NCI-H2227 (cell line): ENCODE measurements around the gene VENTX.
A peak's percentile ranks its signal among the peaks of the same experiment; 100 is the strongest.
"Not testable (repeated sequence)": the region's sequence is repeated elsewhere in the genome, so short reads cannot be mapped to it uniquely, and the experiment has no call there.

Source experiments
- DNase-seq: peaks from one replicate; lab custom pipeline; 2025; ENCODE audit not compliant: unreplicated experiment; lab: John Stamatoyannopoulos, UW

Gene VENTX

DNA sequence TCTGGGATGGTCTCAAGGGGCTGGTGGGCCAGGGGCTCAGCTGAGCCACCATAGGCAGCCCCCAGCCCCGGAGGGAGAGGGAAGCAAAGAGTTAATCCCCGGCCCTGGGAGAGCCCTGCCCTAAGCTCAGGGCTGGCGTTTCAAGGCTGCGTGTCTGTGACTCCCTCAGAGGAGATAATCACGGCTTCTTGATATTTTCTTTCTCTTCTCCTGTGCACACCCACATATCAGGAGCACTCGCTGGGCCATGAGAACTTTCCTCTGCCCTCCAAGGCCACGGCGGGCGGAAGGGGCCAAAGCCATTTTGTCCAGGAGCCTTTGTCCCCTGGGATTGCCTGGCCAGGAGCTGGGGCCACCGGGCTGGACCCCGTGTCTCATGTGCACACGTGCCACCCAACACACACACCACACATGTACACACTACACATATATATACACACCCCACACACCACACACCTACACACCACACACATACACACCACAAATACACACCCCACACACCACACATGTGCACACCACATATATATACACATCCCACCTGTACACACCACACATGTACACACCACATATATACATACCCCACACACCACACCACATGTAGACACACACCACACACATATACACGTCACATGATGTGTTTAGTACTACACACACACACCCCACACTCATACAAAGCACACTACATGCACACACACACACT, 16.9 kb downstream of the VENTX start:
- no peak for DNase-seq

- no peak for DNase-seq
These were observed 17.7 kb downstream of the VENTX start for GRCh38 chr10:133255323-133255722.

GRCh38 chr10:133257489-133258065, 19.9 kb downstream of the VENTX start:
- no peak for DNase-seq

DNA sequence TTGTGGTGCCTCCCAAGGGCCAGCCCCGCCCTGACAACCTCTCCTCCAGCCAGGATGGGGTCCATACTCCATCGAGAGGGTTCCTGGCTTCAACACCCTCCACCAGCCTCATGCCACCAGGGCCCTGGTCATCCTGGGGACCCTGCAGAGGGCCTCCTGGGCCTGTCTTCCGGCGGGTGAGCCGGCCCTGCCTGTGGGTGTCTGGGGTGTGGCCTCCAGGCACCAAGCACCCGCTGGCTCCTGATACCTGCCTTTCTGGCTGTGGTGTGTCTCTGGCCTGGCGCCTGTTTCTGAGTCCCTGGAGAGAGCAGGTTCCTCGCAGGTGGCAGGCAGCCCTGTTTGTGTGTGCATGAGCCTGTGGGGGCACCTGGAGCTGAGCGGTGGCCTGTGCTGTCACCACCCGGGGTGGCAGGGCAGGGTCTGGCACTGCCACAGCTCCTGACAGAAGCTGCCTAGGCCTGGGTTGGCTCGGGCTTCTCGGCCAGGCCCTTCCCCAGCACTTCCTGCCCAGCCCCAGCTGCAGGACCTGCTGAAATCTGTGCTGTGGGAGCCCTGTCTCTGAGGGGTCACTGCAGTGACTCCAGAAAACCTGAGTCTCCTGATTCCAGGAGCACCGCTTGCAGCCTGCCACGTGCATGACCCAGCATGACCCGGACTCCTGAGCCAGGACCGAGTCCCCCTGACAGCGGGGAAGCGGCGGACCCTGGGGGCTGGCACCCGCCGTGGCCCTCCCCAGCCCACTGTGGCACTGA, 20.6 kb downstream of the VENTX start:
- no peak for DNase-seq

- DNase-seq, result no peak
These were observed 21.4 kb downstream of the VENTX start for GRCh38 chr10:133258818-133259601.

DNA sequence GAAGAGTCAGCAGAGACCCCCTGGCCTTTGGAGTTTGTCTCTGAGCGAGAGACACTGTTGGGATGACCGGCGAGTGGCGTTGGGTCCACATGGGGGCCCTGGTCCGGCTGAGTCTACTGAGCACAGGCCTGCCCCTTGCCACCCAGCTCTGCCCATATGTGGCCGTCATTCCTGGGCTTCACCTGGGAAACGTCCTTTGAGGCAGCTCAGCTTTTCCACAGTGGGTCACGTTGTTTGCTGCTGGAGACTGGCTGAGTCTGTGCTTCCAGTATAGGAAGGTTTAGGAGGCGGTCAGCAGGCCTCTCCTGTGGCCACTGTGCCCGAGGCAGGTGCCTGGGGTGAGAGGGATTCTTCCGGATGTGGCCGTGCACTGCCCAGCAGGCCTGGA, 21.9 kb downstream of the VENTX start:
- no peak for DNase-seq

DNA sequence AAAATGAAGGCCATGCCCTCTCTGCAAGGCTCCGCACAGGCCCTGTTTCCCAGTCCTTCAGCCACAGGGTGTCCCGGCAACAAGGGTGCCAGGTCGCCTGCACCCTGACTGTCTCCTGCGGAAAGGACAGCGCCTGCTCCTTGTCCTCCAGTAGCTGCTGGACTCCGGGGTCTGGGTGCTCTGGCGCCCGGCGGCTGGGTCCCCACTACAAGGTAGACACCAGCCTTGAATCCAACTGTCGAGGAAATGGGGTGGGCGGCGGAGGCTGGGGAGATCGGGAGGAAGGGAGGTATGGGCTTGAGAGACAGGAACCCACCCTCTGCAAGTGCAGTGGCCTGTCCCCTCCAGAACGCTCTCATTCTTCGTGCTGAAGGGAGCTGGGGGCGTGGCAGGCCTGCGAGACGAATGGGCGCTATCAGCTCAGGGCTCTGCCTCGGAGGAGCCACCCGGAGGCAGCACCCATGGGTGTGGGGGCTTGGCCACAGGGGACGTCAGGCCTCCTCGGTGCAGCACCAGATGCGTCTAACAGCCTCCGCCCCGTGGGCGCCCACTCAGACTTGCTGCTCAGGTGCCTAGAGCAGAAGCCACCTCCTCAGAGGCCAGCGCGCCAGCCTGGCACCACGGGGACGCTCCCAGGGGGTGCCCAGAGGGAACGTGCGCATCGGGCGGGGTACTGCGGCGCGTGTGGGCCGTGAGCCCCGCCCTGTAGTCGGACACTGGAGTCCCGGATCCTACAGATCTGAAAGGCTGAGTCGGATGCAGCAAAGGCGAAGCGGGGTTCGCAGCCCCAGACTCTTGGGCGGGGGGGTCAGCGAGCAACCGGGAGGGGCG, 23.5 kb downstream of the VENTX start:
- peak; percentile 34 for DNase-seq

DNA sequence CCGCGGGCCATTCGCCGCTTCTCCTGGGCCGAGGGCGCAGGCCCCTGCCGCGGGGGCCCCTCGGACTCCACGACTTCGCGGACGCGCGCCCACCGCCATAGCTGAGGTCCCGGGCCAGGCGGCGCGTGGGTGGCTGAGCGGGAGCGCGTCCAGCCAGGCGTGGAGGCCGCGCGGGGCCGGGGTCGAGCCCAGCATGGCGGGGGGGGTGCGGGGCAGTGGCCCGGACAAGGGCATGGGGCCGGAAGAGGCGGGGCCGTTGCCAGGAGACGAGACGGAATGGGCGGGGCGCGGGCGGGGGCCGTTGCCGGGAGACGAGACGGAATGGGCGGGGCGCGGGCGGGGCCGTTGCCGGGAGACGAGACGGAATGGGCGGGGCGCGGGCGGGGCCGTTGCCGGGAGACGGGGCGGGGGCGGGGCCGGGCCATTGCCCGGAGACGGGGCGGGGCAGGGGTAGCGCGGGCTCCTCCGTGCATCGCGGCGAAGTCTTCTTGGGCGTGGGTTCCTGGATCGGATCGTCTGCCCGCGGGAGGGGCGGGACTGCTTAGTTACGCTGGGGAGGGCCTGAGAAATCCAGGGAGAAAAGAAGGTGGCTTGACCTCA, 24.2 kb downstream of the VENTX start:
- DNase-seq, result peak; percentile 80

GRCh38 chr10:133262696-133263095, 25.0 kb downstream of the VENTX start:
- peak; percentile 6 for DNase-seq

GRCh38 chr10:133263674-133264073, 26.0 kb downstream of the VENTX start:
- DNase-seq, result no peak

DNA sequence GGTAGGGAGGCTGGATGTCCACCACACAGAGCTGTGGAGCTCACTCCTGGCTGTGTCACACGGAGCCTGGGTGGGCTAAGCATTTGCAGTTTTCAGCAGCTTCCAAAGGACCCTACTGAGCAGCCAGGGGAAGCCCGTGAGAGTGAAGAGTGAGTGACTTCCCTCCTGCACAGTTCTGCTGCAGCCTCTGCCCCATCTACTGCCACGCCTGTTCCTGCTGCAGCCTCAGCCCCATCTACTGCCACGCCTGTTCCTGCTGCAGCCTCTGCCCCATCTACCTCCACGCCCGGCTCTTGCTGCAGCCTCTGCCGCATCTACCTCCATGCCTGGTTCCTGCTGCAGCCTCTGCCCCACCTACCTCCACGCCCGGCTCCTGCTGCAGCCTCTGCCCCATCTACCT, 26.8 kb downstream of the VENTX start:
- no peak for DNase-seq

GRCh38 chr10:133265052-133265451, 27.4 kb downstream of the VENTX start:
- not testable (repeated sequence) for DNase-seq

- DNase-seq, result no peak
These were observed 28.6 kb downstream of the VENTX start for GRCh38 chr10:133266056-133266795.

- DNase-seq, result no peak
These were observed 29.6 kb downstream of the VENTX start for GRCh38 chr10:133267293-133267692.

GRCh38 chr10:133267829-133268228, 30.2 kb downstream of the VENTX start:
- DNase-seq, result no peak

- DNase-seq, result no peak
These were observed 30.9 kb downstream of the VENTX start for GRCh38 chr10:133268532-133268931.

GRCh38 chr10:133269367-133269766, 31.7 kb downstream of the VENTX start:
- no peak for DNase-seq

GRCh38 chr10:133270204-133270603, 32.5 kb downstream of the VENTX start:
- DNase-seq, result no peak

GRCh38 chr10:133270773-133271297, 33.2 kb downstream of the VENTX start:
- DNase-seq, result no peak
